ENCODE results near the gene RBM39. TPM values are rescaled to one million over a fixed set of nuclear protein-coding genes. Genes with fewer than 3 reads are reported as not detected.

RBM39 gene
- total and polyA plus RNA-seq, 2 of the 13 experiments (the other 11 are each of a cell fraction or from before 2014, with no cell fraction given), result 788 to 920 TPM

DNA sequence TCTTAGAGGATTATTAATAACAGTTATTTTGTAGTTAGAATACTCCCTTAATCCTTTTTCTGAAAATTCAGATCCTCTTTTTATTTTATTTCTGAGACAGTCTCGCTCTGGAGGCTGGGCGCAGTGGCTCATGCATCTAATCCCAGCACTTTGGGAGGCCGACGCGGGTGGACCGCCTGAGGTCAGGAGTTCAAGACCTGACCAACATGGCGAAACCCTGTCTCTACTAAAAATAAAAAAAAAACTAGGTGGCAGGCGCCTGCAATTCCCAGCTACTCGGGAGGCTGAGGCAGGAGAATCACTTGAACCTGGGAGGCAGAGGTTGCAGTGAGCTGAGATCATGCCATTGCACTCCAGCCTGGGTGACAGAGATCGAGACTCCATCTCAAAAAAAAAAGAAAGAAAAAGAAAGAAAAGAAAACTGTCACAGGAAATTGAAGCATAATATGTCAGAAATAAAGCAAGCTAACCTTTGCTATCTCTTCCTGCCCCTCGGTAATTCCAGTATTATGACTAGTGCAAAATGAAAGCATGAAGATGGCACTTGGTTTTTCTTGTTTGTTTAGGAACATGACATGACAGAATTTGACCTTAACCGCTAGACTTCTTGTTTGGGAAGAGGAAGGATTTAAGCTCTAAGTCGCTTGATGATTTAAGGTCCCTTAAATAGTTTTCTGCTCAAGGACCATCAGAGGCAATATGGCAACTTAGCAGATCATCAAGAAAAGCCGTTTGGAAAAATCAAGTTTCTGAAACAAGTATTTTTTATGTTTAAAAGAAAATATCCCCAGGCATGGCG, 1.8 kb upstream of the RBM39 start:
- intact Hi-C loops (cut with micrococcal nuclease; ENCODE audit: unreplicated experiment), result loop anchor here (2.0 to 5.0 kb wide), 3 partner anchors 45 to 141 kb away; partner anchors contain the start of genes NFS1, ROMO1 and SPAG4
- H3K27ac ChIP-seq (ENCODE audit: extremely low read length, insufficient read depth, low read length), result peak overlapping the region; percentile 96
- peak overlapping the region; percentile 99 for H3K9ac ChIP-seq (ENCODE audit: insufficient read depth, low read depth, low read length)
- peaks cover 42% of the 10 kb centered on the region for H3K79me2 ChIP-seq (ENCODE audit: insufficient read depth, low read length)
- POLR2A ChIA-PET, result interaction anchor here (0.8 to 8.6 kb wide), 28 partner anchors 11 to 395 kb away, joined by 3 to 461 read pairs (median 17); partner anchors contain the start of genes CEP250, CPNE1, ERGIC3 and NFS1
- FAIRE-seq (no peak), DNase-seq (ENCODE audit: low spot score) (peak; percentile 79), ATAC-seq (no peak)
- WGBS (ENCODE audit: low lambda C conversion rate), result 25% methylated on average over 15 of the region's 15 CpGs
- no peaks in the 10 kb centered on the region; a peak in 1 of 5 replicates for H3K27me3 ChIP-seq (ENCODE audit: control insufficient read depth in 1 of 2, insufficient read depth in 2 of 2, low read length in 2 of 2)
- peak overlapping the region; percentile 76 to 81 (median 77) for H3K4me3 ChIP-seq (replicated peaks in 1 of 3; ENCODE audit: insufficient read depth in 1 of 3, low read depth in 2 of 3, low read length in 3 of 3)
- H3K4me1 ChIP-seq (ENCODE audit: insufficient read depth, low read length), result peaks cover 33% of the 10 kb centered on the region
- peaks cover 3 to 17% of the 10 kb centered on the region in 2 experiments; a peak in 4 of 5 replicates for H3K36me3 ChIP-seq (replicated peaks in 1 of 2; ENCODE audit: control insufficient read depth in 1 of 2, insufficient read depth in 2 of 2, low read length in 2 of 2)
- H3K4me2 ChIP-seq (ENCODE audit: low read depth, low read length), result peak overlapping the region; percentile 89
- CTCF ChIA-PET (ENCODE audit: low intra/inter-chr PET ratio, low total read pairs), result no interaction called here
- H3K9me3 ChIP-seq (ENCODE audit: low read length), result no peaks in the 10 kb centered on the region
- in situ Hi-C loops (cut with HindIII; ENCODE audit: extremely low pct_ligation_motif_present, low pct_unique_long_range_greater_than_20kb), result loop anchor here (5.0 kb wide), 1 partner anchor 138 kb away; no protein-coding TSS in a partner anchor
- BruUV-seq (replicated peaks), result no TSS peak
- H2AFZ ChIP-seq (ENCODE audit: low read length), result peak overlapping the region; percentile 38
- H4K20me1 ChIP-seq (ENCODE audit: insufficient read depth, low read length), result peaks cover 28% of the 10 kb centered on the region
- no peak for TF ChIP-seq ZNF235 (CRISPR knock-in tag; IDR thresholded peaks at IDR 0.05; ENCODE audit: borderline replicate concordance)
- no peak for TF ChIP-seq TP53 (CRISPR knock-in tag; conservative IDR thresholded peaks at IDR 0.05)
- no peak for TF ChIP-seq SUZ12 (IDR thresholded peaks at IDR 0.05; ENCODE audit: low read depth, low read length)
- TF ChIP-seq HMGXB4 (CRISPR knock-in tag; IDR thresholded peaks at IDR 0.05; ENCODE audit: borderline replicate concordance in 1 of 2, low read depth in 1 of 2), result peak; percentile 20 to 27; a peak in 2 of 4 replicates
- TF ChIP-seq, protein P1, sequence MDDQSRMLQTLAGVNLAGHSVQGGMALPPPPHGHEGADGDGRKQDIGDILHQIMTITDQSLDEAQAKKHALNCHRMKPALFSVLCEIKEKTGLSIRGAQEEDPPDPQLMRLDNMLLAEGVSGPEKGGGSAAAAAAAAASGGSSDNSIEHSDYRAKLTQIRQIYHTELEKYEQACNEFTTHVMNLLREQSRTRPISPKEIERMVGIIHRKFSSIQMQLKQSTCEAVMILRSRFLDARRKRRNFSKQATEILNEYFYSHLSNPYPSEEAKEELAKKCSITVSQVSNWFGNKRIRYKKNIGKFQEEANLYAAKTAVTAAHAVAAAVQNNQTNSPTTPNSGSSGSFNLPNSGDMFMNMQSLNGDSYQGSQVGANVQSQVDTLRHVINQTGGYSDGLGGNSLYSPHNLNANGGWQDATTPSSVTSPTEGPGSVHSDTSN (CRISPR knock-in tag; IDR thresholded peaks at IDR 0.05; ENCODE audit: borderline replicate concordance), result no peak
- TF ChIP-seq KDM6A (CRISPR knock-in tag; IDR thresholded peaks at IDR 0.05; ENCODE audit: low read depth), result no peak
- no peak for TF ChIP-seq ONECUT2 (CRISPR knock-in tag; IDR thresholded peaks at IDR 0.05)
- no peak for TF ChIP-seq RFXAP (CRISPR knock-in tag; IDR thresholded peaks at IDR 0.05; ENCODE audit: borderline replicate concordance)
- no peak for TF ChIP-seq TCF12 (IDR thresholded peaks at IDR 0.05)
- TF ChIP-seq TCF12 (CRISPR knock-in tag; IDR thresholded peaks at IDR 0.05), result 0 out of 2 replicates have a peak, but pooled peaks have one; percentile 56
- no peak for TF ChIP-seq WIZ (CRISPR knock-in tag; IDR thresholded peaks at IDR 0.05)
- TF ChIP-seq BATF2 (CRISPR knock-in tag; IDR thresholded peaks at IDR 0.05), result no peak
- TF ChIP-seq ZKSCAN8 (CRISPR knock-in tag; IDR thresholded peaks at IDR 0.05; ENCODE audit: borderline replicate concordance), result no peak
- TF ChIP-seq LCORL (IDR thresholded peaks at IDR 0.05), result peak; percentile 20; the same call in 1 of the 2 replicates
- 0 out of 2 replicates have a peak, but pooled peaks have one; percentile 6 for TF ChIP-seq LCORL (CRISPR knock-in tag; IDR thresholded peaks at IDR 0.05)
- TF ChIP-seq, protein P2, sequence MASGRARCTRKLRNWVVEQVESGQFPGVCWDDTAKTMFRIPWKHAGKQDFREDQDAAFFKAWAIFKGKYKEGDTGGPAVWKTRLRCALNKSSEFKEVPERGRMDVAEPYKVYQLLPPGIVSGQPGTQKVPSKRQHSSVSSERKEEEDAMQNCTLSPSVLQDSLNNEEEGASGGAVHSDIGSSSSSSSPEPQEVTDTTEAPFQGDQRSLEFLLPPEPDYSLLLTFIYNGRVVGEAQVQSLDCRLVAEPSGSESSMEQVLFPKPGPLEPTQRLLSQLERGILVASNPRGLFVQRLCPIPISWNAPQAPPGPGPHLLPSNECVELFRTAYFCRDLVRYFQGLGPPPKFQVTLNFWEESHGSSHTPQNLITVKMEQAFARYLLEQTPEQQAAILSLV (CRISPR knock-in tag; IDR thresholded peaks at IDR 0.05; ENCODE audit: borderline replicate concordance), result no peak
- no peak for TF ChIP-seq POLR2G (IDR thresholded peaks at IDR 0.05; ENCODE audit: low read depth, low read length)
- TF ChIP-seq ZNF33B (CRISPR knock-in tag; IDR thresholded peaks at IDR 0.05), result no peak
- no peak; the same call in 1 of the 2 replicates for TF ChIP-seq RFX3 (CRISPR knock-in tag; IDR thresholded peaks at IDR 0.05)
- no peak for TF ChIP-seq BRD4 (CRISPR knock-in tag; IDR thresholded peaks at IDR 0.05)
